Mucosa of descending colon (tissue), 3 donors: ENCODE measurements around the gene IL12RB2. TPM values are rescaled to one million over a fixed set of nuclear protein-coding genes. Genes with fewer than 3 reads are reported as not detected.
"Not testable (repeated sequence)": the region's sequence is repeated elsewhere in the genome, so short reads cannot be mapped to it uniquely, and the experiment has no call there.

Source experiments
- ATAC-seq: fragments of 200-7000 bp; cut with Tn5 transposase; one replicate; pipeline ENCODE4 v1.9.1; 2020; ENCODE audit warnings: mild to moderate bottlenecking, moderate library complexity
- DNase-seq, 3 donors: peaks; one replicate each; pipeline ENCODE4 v3.0.0-alpha.2; 2020
- H3K36me3 ChIP-seq: fragments of 200-600 bp; one replicate; pipeline ENCODE4 v1.8.0; 2021; ENCODE audit warnings: low read depth, mild to moderate bottlenecking
- H3K4me1 ChIP-seq: fragments of 200-600 bp; one replicate; pipeline ENCODE4 v1.8.0; 2021; ENCODE audit warnings: low read depth, mild to moderate bottlenecking
- H3K4me3 ChIP-seq: fragments of 200-600 bp; one replicate; pipeline ENCODE4 v1.8.0; 2021; ENCODE audit warnings: mild to moderate bottlenecking
- H3K9me3 ChIP-seq: fragments of 200-600 bp; one replicate; pipeline ENCODE4 v1.8.0; 2021; ENCODE audit warnings: mild to moderate bottlenecking
- intact Hi-C, 2 donors: fragments of 100-400 bp; cut with DNase I in 1 of 2; cut with micrococcal nuclease in 1 of 2; formaldehyde crosslinking; loops; one replicate each; pipeline versions ENCODE4 v1.11.0 to v1.11.1; 2022; cut with DNase I, micrococcal nuclease
- total RNA-seq, 3 donors: library from RNA; stranded (reverse); fragmentation: NEBNext Ultra II Directional in 2 of 3; extraction: Animal tissue kit (Norgen Biotek cat#: 25700) in 2 of 3; gene quantifications; one replicate each; pipeline versions ENCODE4 v1.2.1 to v1.2.4, GENCODE V29; 2021 to 2023
- TF ChIP-seq, protein P1 (sequence below): fragments of 200-600 bp; IDR thresholded peaks from one replicate; pipeline ENCODE4 v1.8.0; 2022; ENCODE audit warnings: antibody characterized with exemption, mild to moderate bottlenecking
- donor health status: DM: no; HTN: no; CAD: no; lungs with moderate emphysema.
- donor health status: DM: no; HTN: no; CAD: no.
- donor health status: DM: no; HTN: yes; CAD: no.

The IL12RB2 gene
- total RNA-seq, 3 donors from 2014 or later: 0.55 to 1.7 (median 0.92) TPM

DNA sequence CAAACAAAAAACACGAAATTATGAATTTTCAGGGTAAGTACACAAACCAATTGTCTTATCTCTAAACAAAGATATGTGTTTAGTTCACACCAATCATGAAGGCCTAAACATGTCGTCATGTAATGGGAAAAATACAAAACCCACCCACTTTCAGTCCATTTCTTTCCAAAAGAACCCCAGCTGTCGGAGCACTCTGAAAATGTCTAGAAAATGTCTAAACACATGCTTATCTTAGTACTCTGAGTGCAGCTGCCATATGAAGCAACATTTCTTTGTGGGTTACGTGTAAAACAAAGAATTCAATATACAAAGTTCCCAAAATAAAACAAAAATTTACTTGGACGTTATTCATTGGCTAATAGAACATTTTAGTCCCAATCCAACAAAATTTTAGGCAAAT lies 99.8 kb downstream of the IL12RB2 start:
- TF ChIP-seq, protein P1, sequence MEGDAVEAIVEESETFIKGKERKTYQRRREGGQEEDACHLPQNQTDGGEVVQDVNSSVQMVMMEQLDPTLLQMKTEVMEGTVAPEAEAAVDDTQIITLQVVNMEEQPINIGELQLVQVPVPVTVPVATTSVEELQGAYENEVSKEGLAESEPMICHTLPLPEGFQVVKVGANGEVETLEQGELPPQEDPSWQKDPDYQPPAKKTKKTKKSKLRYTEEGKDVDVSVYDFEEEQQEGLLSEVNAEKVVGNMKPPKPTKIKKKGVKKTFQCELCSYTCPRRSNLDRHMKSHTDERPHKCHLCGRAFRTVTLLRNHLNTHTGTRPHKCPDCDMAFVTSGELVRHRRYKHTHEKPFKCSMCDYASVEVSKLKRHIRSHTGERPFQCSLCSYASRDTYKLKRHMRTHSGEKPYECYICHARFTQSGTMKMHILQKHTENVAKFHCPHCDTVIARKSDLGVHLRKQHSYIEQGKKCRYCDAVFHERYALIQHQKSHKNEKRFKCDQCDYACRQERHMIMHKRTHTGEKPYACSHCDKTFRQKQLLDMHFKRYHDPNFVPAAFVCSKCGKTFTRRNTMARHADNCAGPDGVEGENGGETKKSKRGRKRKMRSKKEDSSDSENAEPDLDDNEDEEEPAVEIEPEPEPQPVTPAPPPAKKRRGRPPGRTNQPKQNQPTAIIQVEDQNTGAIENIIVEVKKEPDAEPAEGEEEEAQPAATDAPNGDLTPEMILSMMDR: no peak
- no peak overlapping the region for H3K4me3 ChIP-seq
- H3K9me3 ChIP-seq: no peaks in the 10 kb centered on the region
- intact Hi-C loops: no loop called here
- H3K4me1 ChIP-seq: no peaks in the 10 kb centered on the region
- DNase-seq (no peak), ATAC-seq (no peak)
- H3K36me3 ChIP-seq: no peaks in the 10 kb centered on the region

DNA sequence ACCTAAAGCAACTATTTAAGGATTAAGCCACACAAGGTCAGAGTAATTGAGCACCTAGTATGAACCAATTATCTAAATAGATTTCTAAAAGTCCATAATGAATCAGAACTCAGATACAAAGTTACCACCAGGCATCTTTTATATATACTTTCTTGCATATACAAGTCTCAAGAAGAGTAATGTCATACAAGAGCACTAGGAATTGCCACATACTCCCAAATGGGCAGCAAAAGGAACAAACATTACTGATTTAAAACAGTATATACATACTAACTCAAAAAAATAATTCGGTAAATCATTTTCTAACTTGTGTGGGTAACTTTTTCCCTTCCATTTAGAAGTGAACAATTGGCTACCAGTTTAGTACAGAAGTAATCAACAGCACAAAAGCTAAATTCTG lies 100.5 kb downstream of the IL12RB2 start:
- H3K36me3 ChIP-seq: no peaks in the 10 kb centered on the region
- intact Hi-C loops: no loop called here
- H3K9me3 ChIP-seq: no peaks in the 10 kb centered on the region
- DNase-seq (no peak), ATAC-seq (no peak)
- TF ChIP-seq, protein P1: no peak
- H3K4me3 ChIP-seq: no peak overlapping the region
- no peaks in the 10 kb centered on the region for H3K4me1 ChIP-seq

DNA sequence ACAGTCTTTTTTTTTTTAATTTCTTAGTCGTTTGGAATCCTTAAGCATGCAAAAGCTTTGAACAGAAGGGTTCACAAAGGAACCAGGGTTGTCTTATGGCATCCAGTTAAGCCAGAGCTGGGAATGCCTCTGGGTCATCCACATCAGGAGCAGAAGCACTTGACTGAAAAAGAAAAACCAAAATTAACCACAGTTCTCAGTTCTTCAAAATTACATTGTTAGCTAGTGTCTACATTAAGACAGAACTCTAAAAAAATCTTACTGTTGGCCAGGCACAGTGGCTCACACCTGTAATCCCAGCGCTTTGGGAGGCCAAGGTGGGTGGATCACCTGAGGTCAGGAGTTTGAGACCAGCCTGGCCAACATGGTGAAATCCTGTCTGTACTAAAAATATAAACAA lies 105.4 kb downstream of the IL12RB2 start:
- H3K36me3 ChIP-seq, intact Hi-C loops: not testable (repeated sequence)

GRCh38 chr1:67414574-67414973 lies 106.9 kb downstream of the IL12RB2 start:
- TF ChIP-seq, protein P1: no peak
- no peak overlapping the region for H3K4me3 ChIP-seq
- intact Hi-C loops: no loop called here
- no peaks in the 10 kb centered on the region for H3K4me1 ChIP-seq
- peaks cover 3% of the 10 kb centered on the region for H3K36me3 ChIP-seq
- no peak for DNase-seq
- no peak for ATAC-seq
- H3K9me3 ChIP-seq: no peaks in the 10 kb centered on the region

More for the DNA sequence above, 105.4 kb downstream of the IL12RB2 start:
- DNase-seq, H3K4me3 ChIP-seq, H3K9me3 ChIP-seq, H3K4me1 ChIP-seq, ATAC-seq: not testable (repeated sequence)

DNA sequence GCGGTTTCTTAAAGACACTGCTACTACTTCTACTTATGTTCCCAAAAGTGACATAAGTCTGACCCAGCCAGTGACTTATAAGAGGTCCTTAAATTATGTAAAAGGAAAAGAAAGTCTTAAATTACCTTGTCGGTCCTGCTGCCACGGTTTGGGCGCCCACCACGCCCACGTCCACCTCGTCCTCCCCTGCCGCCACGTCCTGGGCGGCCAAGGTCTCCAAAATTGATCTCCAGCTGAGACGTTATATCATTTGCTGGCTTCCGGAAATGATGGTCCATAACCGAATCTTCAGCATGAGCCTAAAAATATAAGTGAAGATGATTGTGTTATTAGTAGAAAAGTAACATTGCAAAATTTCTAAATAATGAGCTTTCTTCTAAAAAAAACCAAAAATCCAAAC lies 107.4 kb downstream of the IL12RB2 start:
- no peak for DNase-seq
- H3K36me3 ChIP-seq: peaks cover 3% of the 10 kb centered on the region
- TF ChIP-seq, protein P1: no peak
- ATAC-seq: no peak
- intact Hi-C loops: no loop called here
- no peaks in the 10 kb centered on the region for H3K9me3 ChIP-seq
- H3K4me3 ChIP-seq: no peak overlapping the region
- no peaks in the 10 kb centered on the region for H3K4me1 ChIP-seq

GRCh38 chr1:67417733-67418132 lies 110.1 kb downstream of the IL12RB2 start:
- H3K9me3 ChIP-seq, H3K4me3 ChIP-seq, intact Hi-C loops, DNase-seq, ATAC-seq, H3K4me1 ChIP-seq, H3K36me3 ChIP-seq: not testable (repeated sequence)

DNA sequence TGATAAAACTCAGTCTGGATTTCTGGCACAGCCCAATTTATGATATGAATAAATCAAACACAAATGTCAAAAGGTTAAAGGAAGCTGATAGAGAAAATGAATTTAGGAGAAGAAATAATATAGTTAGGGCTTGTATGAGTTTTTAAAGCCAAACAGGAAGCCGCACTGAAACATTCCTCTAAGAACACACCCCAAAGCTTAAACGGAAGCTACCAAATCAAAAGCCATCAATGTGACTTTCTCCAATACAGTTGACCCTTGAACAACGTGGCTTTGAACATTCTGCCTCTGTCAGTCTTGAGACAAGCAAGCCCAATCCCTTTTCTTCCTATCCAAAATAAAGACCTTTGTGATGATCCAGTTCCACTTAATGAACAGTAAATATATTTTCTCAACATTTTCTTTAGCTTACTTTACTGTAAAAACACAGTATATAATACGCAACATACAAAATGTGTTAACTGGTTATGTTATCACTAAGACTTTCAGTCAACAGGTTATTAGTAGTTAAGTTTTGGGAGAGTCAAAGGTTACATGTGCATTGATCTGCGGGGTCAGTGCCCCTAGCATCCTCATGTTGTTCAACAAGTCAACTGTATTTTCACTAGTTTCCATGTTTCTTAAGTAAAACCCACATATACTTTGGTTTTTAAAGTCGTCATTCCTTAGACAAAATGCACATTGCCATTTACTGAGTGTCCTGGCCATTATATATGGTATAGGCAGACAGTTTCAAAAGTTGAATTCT lies 111.3 kb downstream of the IL12RB2 start:
- no peaks in the 10 kb centered on the region for H3K9me3 ChIP-seq
- no peak overlapping the region for H3K4me3 ChIP-seq
- intact Hi-C loops: no loop called here
- no peaks in the 10 kb centered on the region for H3K4me1 ChIP-seq
- TF ChIP-seq, protein P1: no peak
- ATAC-seq (peak; percentile 62), DNase-seq (no peak)
- H3K36me3 ChIP-seq: peaks cover 3% of the 10 kb centered on the region
